Measurements from ENCODE around the gene FGD3. TPM values are rescaled to one million over a fixed set of nuclear protein-coding genes. Genes with fewer than 3 reads are reported as not detected.

Gene FGD3
- total RNA-seq, 1 donor from 2014 or later = not detected

- H3K4me3 Mint-ChIP-seq (ENCODE audit: unreplicated experiment) = no peak overlapping the region
- H3K27ac Mint-ChIP-seq (ENCODE audit: unreplicated experiment) = no peak overlapping the region
- DNase-seq (ENCODE audit: extremely low spot score, unreplicated experiment) = peak; percentile 79
- no peak for TF ChIP-seq CTCF (IDR thresholded peaks at IDR 0.05)
- no peaks in the 10 kb centered on the region for H3K9me3 Mint-ChIP-seq (ENCODE audit: unreplicated experiment)
- H3K4me1 Mint-ChIP-seq (ENCODE audit: unreplicated experiment) = no peaks in the 10 kb centered on the region
- peaks cover 15% of the 10 kb centered on the region for H3K27me3 Mint-ChIP-seq (ENCODE audit: unreplicated experiment)
- no peaks in the 10 kb centered on the region for H3K36me3 Mint-ChIP-seq (ENCODE audit: unreplicated experiment)
Measured at GRCh38 chr9:93009337-93010015, 62.2 kb downstream of the FGD3 start.

GRCh38 chr9:93010056-93010455 lies 62.7 kb downstream of the FGD3 start:
- Mint-ChIP-seq H3K4me3 (ENCODE audit: unreplicated experiment) (no peak overlapping the region), H3K27me3 (ENCODE audit: unreplicated experiment) (peaks cover 14% of the 10 kb centered on the region), H3K9me3 (ENCODE audit: unreplicated experiment) (no peaks in the 10 kb centered on the region), H3K36me3 (ENCODE audit: unreplicated experiment) (no peaks in the 10 kb centered on the region), H3K27ac (ENCODE audit: unreplicated experiment) (no peak overlapping the region), H3K4me1 (ENCODE audit: unreplicated experiment) (no peaks in the 10 kb centered on the region)
- DNase-seq (ENCODE audit: extremely low spot score, unreplicated experiment) = no peak
- no peak for TF ChIP-seq CTCF (IDR thresholded peaks at IDR 0.05)

GRCh38 chr9:93010704-93011103 lies 63.4 kb downstream of the FGD3 start:
- H3K9me3 Mint-ChIP-seq (ENCODE audit: unreplicated experiment) = no peaks in the 10 kb centered on the region
- H3K4me1 Mint-ChIP-seq (ENCODE audit: unreplicated experiment) = no peaks in the 10 kb centered on the region
- no peak overlapping the region for H3K4me3 Mint-ChIP-seq (ENCODE audit: unreplicated experiment)
- no peak overlapping the region for H3K27ac Mint-ChIP-seq (ENCODE audit: unreplicated experiment)
- H3K27me3 Mint-ChIP-seq (ENCODE audit: unreplicated experiment) = peaks cover 7% of the 10 kb centered on the region
- DNase-seq (ENCODE audit: extremely low spot score, unreplicated experiment) = peak; percentile 72
- H3K36me3 Mint-ChIP-seq (ENCODE audit: unreplicated experiment) = no peaks in the 10 kb centered on the region
- no peak for TF ChIP-seq CTCF (IDR thresholded peaks at IDR 0.05)

GRCh38 chr9:93011114-93011513 lies 63.8 kb downstream of the FGD3 start:
- H3K27ac Mint-ChIP-seq (ENCODE audit: unreplicated experiment) = no peak overlapping the region
- H3K4me3 Mint-ChIP-seq (ENCODE audit: unreplicated experiment) = no peak overlapping the region
- TF ChIP-seq CTCF (IDR thresholded peaks at IDR 0.05) = no peak
- no peaks in the 10 kb centered on the region for H3K36me3 Mint-ChIP-seq (ENCODE audit: unreplicated experiment)
- DNase-seq (ENCODE audit: extremely low spot score, unreplicated experiment) = peak; percentile 80
- no peaks in the 10 kb centered on the region for H3K9me3 Mint-ChIP-seq (ENCODE audit: unreplicated experiment)
- no peaks in the 10 kb centered on the region for H3K4me1 Mint-ChIP-seq (ENCODE audit: unreplicated experiment)
- H3K27me3 Mint-ChIP-seq (ENCODE audit: unreplicated experiment) = peaks cover 5% of the 10 kb centered on the region

- Mint-ChIP-seq H3K27me3 (ENCODE audit: unreplicated experiment) (peaks cover 5% of the 10 kb centered on the region), H3K9me3 (ENCODE audit: unreplicated experiment) (no peaks in the 10 kb centered on the region), H3K4me1 (ENCODE audit: unreplicated experiment) (no peaks in the 10 kb centered on the region), H3K36me3 (ENCODE audit: unreplicated experiment) (no peaks in the 10 kb centered on the region), H3K4me3 (ENCODE audit: unreplicated experiment) (no peak overlapping the region), H3K27ac (ENCODE audit: unreplicated experiment) (no peak overlapping the region)
- TF ChIP-seq CTCF (IDR thresholded peaks at IDR 0.05) = no peak
- no peak for DNase-seq (ENCODE audit: extremely low spot score, unreplicated experiment)
Measured at GRCh38 chr9:93012963-93013855, 65.9 kb downstream of the FGD3 start.
